HG03097 (cell line): ENCODE results near the gene IRF2BP1.
"Not testable (repeated sequence)": the region's sequence is repeated elsewhere in the genome, so short reads cannot be mapped to it uniquely, and the experiment has no call there.

Source experiments
- ATAC-seq: cut with Tn5 transposase; IDR thresholded peaks from one replicate; pipeline ENCODE4 v1.9.1; 2021; ENCODE audit not compliant: unreplicated experiment, low FRiP score

The IRF2BP1 gene

DNA sequence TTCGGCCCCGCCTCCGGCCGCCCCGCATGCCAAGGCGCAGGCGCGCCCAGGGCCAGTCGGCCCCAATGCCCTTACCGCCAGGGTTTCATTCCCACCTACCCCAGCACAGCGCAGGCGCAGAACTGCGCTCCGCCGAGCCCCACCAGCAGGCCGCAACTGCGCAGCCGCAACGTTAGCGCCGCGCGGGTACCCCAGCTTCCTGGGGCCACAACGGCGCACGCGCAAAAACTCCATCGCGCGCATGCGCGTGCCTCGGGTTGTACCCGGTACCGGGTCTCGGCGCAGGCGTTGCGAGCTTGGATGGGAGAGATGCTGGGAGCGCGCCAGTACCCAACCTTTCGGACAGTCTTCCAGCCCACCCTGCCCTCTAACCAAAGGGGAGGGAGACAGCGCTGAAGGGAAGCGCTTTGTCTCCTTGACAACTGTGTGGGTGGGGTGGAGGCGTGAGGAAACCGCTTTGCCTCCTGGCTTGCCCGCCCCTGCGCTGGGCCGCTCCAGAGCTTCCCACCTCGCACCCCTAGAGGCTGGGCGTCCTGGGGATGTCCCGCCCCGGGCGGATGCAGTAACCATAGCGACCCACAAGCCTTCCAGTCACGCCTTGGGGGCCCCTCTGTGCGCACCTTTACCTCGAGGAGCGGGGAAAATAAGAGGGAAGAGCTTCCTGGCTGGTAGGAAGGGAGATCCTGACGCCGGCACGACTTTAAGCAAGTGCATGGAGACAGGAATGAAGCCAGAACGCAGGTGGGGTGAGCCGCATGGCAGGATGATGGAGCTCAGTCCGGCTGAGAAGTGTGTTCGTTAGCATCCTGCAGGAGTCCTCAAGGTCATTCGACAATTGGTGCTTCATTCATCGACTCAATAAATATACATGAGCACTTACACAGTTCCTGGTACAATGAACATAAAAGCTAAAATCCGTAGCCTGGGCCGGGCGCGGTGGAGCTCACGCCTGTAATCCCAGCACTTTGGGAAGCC is 17.0 kb upstream of the IRF2BP1 start:
- ATAC-seq: peak; percentile 86

DNA sequence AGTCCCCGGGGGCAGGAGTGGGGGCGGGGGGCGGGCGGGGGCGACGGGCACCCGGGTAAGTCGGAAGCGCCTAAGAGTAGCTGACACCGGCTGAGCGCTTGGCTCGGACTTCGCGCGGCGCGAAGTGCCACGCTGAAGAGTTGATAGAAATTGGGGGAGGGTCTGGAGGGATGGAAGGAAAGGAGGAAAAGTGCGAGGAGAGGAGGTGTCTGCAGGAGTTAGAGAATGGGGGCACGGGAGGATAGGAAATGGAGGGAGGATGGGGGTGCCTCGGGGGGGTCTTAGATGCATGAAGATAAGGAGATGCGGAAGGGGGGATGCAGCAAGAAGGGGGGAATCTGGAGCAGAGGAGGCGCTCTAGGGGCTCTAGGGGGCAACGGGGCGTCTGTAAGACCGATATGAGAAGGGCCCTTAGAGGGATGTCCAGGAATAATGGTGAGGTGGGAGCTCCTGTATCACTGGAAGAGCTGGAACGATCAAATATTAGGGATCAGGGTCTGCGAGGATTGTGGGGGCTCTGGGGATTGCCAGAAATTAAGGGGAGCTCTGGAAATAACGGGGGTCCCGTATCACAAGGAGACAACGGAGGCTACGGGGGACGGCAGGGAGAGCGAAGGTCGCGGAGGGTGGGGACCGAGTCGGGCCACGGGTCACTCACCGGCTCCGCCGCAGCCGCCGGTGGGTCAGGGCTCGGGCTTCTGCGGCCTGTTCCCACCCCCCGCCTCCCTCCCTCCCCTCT is 16.1 kb upstream of the IRF2BP1 start, which contains the start of gene MYPOP:
Gene MYPOP (minus strand): TSS at position 702 of the 739 bp plus-strand sequence. CDS start 840 bp downstream, outside the sequence.
- no peak for ATAC-seq

DNA sequence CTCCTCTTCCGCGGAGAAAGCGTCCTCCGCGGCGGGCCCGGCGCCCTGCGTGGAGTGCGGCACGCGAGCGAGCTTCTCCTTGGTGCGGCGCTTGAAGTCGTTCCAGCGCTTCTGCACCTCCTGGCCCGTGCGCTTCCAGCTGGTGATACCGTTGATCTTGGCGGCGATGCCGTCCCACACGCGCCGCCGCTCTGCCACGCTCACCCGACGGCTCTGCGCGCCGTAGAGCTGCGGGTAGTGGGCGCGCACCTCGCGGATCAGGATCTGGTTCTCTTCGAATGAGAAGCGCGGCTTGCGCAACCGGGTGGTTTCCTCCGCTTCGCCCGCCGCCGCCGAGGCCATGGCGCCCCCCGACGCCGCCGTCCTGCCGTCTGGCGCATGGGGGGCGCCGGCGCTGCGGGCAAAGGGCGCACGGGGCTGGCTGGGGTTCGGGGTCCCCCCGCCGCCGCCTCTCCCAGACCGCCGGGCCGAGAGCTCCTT is 15.5 kb upstream of the IRF2BP1 start:
- ATAC-seq: no peak

DNA sequence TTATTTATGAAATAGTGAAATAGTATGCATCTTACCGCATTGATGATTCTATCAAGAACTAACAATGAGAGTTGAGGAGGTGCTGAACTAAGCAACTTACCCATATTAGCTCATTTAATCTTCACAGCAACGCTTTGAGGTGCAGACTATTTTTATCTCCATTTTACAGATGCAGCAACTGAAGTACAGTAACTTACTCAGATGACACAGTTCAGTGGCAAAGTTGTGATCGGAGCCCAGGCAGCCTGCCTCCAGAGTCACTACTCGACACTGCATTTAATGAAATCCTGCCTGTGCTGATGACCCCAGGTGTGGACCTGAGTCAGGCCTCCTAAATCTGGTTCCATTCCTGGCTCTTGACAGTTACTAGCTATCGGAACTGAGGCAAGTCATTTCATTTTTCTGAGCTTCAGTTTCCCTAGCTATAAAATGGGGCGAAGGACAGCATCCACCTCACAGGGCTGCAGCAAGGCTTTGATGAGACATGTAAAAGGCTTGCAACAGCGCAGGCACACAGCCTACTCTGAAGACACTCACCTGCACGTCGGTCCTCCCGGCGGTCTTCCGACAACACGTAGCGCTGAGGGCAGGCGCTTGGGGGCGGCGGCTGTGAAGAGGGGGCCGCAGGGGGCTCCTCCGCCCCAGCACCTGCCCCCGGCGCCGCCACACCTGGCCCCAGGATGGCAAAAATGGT is 14.9 kb upstream of the IRF2BP1 start:
- ATAC-seq: no peak

DNA sequence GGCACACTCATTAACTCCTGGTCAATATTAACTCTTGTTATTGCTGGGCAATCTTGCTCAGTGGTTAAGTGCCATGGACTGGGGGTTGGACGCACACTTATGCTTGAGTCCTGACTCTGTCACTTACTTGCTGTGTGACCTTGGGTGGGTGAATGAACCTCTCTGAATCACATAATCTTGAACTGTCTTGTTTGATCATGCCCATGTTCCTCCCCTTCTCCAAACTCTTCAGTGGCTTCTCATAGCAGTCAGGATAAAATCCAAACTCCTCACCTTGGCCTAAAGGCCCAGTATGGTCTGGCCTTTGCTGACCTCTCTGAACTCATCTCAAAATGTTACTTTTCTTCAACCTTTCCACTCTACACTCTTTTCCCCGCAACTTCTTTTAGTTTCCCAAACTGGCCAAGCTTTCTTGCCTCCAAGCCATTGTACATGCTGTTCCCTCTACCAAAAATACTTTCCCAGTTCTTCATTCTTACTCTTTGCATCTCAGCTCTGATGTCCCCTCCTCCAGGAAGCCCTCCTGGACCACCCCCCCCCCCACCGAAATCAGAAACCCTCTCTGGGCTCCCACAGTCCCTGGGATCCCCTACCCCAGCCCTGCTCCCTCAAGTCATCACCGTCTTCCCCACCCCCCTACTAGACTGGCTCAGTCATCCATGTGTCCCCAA is 14.1 kb upstream of the IRF2BP1 start:
- ATAC-seq: no peak

DNA sequence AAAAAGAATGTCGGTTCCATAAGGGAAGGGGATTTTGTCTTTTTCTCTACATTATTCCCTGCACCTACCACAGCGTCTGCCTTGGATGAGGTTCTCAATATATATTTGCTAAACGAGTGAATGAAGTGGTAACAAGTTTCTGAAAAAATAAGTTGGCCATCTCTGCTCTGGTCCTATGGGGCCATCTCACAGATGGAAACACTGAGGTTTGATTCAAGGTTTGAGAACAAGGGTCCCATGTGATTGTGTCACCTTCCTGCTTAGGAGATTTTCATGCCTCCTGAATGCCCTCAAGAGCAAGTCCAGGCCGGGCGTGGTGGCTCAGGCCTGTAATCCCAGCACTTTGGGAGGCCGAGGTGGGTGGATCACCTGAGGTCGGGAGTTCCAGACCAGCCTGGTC is 13.3 kb upstream of the IRF2BP1 start:
- no peak for ATAC-seq

DNA sequence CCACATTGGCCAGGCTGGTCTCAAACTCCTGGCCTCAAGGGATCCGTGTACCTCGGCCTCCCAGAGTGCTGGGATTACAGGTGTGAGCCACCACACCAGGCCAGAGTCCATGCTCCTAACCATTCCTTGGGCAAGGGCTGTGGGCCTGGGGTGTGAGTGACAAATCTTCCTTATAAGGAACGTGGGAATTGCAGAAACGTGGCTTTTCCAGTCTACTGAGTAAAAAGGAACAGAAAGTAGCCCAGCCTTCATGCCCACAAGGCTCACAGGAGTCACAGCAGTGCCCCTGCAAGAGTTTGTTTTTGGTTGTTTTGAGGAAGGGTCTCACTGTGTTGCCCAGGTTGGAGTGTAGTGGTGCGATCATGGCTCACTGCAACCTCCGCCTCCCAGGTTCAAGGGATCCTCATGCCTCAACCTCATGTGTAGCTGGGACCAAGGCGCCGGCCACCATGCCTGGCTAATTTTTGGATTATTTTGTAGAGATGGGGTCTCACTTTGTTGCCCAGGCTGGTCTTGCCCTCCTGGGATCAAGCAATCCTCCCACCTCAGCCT is 11.4 kb upstream of the IRF2BP1 start:
- no peak for ATAC-seq

DNA sequence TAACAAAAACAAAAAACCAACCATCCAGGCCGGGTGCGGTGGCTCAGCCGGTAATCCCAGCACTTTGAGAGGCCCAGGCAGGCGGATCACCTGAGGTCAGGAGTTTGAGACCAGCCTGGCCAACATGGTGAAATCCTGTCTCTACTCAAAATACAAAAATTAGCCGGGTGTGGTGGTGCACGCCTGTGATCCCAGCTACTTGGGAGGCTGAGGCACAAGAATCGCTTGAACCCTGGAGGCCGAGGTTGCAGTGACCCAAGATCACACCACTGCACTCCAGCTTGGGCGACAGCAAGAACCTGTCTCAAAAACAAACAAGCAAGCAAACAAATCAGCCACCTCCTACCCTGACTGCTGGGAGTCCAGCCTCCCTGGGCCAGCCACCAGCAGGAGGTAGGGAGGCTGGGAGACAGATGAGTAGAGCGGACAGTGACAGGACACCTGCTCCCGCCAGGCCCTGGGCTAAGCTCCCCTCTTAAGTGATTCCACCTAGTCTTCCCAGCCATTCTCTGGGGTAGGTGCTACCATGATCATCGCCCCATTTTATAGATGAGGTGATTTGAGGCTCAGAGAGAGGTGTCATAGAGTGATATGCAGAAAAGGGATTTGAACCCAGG is 10.2 kb upstream of the IRF2BP1 start:
- not testable (repeated sequence) for ATAC-seq

DNA sequence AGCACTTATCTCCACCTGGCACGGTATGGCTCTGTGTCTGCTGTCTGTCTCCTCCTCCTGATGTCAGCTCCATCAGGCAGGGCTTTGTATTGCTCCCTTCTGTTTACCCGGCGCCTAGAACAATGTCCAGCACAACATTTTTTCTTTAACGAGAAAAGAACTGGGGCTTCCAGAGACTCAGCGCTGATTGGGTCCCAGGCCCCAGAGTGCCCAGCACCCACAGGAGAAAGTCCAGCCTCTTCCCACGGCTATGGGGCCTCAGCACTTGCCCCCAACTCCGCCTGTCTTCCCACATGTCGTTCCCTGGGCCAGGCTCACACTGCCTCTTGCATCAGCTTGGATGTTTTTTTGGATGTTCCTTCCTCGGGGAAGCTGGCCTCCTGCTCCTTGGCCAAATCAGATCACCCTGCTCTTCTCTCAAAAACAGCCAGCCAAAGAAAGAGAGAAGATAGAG is 9.6 kb upstream of the IRF2BP1 start:
- ATAC-seq: no peak

DNA sequence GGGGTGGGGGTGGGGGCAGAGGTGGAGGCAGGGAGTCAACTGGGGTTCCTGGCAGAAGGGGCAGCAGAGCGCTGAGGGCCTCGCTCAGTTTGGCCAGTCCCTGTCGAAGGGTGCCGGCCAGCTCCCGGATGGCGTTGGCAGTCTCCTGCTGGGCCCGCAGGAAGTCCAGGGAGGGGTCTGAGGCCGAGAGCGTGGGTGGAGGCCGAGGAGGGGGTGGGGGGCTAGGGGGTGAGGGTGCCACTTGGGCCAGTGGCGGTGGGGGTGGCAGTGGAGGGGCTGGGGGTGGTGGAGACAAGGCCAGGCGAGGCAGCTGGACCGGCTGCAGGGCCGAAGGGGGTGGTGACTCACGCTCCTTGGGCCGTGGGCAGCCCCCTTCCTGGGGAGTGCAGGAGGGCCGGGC is 4.9 kb upstream of the IRF2BP1 start:
- no peak for ATAC-seq

DNA sequence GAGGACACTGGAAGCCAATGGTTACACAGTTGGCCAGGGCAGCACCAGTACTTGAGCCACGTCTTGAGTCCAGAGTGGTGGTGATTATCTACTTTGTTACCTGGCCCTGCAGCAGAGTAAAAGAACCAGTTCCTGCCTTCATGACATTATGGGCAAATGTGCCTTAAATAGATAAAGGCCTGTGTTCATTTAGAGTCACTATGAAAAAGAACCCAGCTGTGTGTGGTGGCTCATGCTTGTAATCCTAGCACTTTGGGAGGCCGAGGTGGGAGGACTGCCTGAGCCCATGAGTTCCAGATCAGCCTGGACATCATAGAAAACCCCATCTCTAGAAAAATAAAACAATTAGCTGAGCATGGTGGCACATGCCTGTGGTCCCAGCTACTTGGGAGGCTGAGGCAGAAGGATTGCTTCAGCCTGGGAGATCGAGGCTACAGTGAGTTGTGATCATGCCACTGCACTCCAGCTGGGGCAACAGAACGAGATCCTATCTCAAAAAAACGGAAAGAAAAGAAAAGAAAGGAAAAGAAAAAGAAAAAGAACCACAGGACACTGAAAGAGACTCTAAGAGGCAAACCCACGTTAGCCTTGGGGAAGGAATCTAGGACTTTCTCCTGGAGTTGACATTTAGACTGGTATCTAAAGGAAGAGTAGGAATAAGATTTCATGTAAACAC is 3.4 kb upstream of the IRF2BP1 start:
- no peak for ATAC-seq

DNA sequence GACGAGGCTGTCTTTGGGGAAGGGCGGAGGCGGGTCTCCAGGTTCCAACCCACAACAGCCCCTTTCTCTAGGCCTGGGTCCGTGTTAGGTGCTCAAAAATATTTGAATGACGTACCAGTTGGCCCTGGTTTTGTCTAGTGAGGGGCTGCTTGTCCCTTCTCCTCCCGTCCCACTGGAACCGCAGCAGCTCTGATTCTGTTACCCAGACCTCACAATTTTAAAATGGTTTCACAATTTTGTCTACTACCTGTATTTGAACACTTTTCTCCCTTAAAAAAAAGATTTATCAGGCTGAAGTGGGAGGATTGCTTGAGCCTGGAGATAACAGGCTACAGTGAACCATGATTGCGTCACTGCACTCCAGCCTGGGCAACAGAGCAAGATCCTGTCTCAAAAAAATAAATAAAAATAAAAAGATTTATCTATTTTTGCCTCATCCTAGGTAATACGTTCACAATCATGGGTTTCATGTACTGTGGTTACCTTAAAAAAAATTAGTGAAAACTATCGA is 1.3 kb upstream of the IRF2BP1 start:
- no peak for ATAC-seq

DNA sequence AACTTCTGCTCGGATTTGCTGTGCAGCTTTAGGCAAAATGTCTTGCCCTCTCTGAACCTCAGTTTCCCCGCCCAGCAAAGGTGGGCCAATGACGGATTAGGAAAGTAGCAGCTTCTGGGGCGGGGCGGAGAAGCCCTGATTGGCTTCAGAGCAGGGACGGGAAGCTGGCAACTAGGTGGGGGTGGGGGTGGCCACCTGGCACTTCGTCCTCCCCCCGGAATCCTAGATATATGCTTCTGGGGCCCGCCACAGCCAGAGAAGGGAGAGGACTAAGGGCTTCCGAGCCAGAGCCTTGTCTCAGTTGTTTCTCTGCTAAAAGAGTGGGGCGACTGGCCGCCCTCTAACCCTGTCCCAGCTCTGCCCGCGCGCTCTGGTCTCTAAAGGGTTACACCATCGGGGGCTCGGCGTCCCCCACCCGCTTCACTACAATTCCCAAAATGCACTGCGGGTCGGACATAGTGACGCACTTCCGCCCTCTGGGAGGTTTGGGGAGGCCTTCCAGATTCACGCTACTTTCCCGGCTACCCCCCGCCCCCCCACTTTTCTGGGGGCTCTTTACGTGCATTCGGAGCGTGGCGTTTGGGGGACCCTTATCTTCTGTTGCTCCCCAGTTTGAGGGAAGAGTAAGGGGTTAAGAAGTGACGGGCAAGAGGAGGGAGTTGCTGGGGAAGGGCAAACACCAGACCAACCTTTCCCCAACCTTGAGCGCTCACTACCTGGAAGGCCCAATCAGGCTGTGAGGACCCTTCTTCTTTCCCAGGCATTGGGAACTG is 672 bp upstream of the IRF2BP1 start:
- ATAC-seq: peak; percentile 47

DNA sequence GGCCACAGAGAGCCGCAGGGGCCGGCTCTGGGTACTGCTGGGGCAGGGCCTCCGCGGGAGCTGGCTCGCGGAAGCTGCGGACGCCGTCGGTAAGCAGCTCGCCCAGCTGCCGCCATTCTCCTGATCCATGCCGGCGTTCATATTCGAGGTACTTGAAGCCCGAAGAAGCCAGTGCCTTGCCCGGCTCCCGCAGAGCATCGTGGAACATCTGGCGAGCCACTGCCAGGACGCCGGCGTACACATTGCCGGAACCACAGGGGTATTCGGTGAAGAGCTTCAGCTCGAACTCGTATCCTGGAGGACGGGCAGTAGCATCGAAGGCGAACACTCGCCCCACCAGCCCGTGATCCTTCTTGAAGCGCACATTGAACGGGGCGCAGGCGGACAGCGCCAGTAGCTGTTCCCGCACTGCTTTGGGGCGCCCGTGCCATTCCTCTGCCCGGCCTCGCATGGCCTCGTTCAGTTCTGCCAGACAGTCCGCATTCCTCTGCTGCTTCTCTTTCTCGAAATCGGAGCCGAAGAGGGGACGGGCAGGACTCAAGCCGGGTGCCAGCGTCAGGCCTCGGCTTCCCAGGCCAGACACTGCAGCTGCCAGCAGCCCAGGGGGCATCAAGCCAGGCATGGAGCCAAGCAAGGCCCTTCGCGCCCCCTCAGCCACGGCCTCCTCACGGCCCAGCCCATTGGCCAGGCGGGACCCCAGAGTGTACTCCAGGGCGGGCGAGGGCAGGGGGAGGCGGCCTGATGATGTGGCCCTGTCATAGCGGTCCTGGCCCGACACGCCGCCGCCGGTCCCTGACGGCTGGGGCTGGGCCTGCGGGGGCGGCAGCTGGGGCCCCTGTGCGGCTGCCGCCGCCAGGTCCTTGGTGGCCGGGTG is 1.0 kb downstream of the IRF2BP1 start:
- ATAC-seq: no peak

DNA sequence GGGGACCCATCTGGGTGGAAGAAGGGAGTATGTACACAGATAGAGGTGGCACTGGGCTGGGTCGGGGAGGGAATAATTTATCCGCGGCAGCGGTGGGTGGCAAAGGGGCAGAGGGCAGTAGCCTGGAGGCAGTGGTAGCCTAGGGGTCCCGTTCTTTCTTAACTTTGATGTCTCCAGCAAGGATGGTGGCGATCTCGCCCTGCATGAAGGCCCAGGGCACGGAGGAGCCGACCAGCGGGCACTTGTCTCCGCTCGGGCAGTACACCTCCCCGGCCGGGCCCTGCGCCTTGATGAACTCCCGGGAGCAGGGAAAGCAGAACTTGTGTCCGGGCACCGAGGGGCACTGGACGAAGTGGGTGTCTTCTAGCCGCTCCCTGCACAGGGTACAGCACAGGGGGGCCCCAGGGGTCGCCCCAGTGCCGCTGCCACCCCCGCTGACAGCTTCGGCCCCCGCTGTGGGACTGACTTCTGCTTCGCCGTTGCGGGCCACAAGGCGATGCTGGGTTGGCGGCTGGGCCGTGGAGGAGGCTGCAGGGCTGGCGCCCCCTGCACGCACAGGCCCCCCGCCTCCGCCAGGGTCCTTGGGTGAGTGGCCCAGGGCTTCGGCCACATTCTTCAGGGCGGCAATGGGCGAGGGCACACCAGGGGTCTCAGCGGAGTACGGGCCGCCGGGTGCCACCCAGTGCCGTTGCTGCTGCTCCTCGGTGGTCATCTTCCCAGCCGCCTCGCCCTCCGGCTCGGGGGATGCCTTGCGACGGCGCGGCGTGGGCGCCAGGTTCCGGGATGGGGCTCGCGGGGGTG is 1.9 kb downstream of the IRF2BP1 start:
- no peak for ATAC-seq

DNA sequence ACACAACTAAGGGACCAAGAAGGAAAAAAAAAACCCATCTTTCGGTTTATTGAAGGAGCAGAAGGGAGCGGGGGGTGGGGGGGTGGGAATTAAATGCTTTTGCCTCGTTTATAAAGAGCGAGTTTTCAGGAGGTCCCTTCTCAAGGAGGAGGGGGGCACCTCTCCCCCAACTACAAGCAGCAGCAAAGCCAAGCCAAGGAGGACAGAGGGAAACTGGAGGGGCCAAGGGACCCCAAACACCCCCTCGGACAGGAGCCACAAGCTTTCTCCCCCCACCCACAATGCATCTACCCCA is 2.4 kb downstream of the IRF2BP1 start:
- ATAC-seq: no peak
